ENCODE measurements around the gene ZNF415.
"Not testable (repeated sequence)": the region's sequence is repeated elsewhere in the genome, so short reads cannot be mapped to it uniquely, and the experiment has no call there.

The ZNF415 gene

GRCh38 chr19:53102206-53102755 is 30.4 kb downstream of the ZNF415 start:
- DNase-seq, result no peak

- DNase-seq, result peak in 1 of 2 experiments; percentile 2
Measured at GRCh38 chr19:53101518-53101917, 31.2 kb downstream of the ZNF415 start.

GRCh38 chr19:53098570-53098969 is 34.1 kb downstream of the ZNF415 start:
- DNase-seq, result not testable (repeated sequence)

- DNase-seq, result not testable (repeated sequence)
Measured at GRCh38 chr19:53096982-53097690, 35.6 kb downstream of the ZNF415 start.

- not testable (repeated sequence) for DNase-seq
Measured at GRCh38 chr19:53096579-53096978, 36.1 kb downstream of the ZNF415 start.

- no peak for DNase-seq
Measured at GRCh38 chr19:53094754-53095575, 37.7 kb downstream of the ZNF415 start.

GRCh38 chr19:53092723-53093122 is 40.0 kb downstream of the ZNF415 start:
- DNase-seq, result no peak

- DNase-seq, result no peak
Measured at GRCh38 chr19:53091413-53092254, 41.1 kb downstream of the ZNF415 start.

- DNase-seq, result no peak
Measured at GRCh38 chr19:53088091-53088490, 44.6 kb downstream of the ZNF415 start.

- DNase-seq, result no peak
Measured at GRCh38 chr19:53086949-53087348, 45.8 kb downstream of the ZNF415 start.

- no peak for DNase-seq
Measured at GRCh38 chr19:53085496-53085895, 47.2 kb downstream of the ZNF415 start.

GRCh38 chr19:53082929-53083328 is 49.8 kb downstream of the ZNF415 start:
- DNase-seq, result no peak

GRCh38 chr19:53079313-53079924 is 53.3 kb downstream of the ZNF415 start:
- no peak for DNase-seq

- DNase-seq, result no peak
Measured at GRCh38 chr19:53078668-53079067, 54.0 kb downstream of the ZNF415 start.

GRCh38 chr19:53076984-53077383 is 55.7 kb downstream of the ZNF415 start:
- DNase-seq, result no peak

GRCh38 chr19:53068834-53069233 is 63.9 kb downstream of the ZNF415 start:
- DNase-seq, result no peak

- DNase-seq, result no peak
Measured at GRCh38 chr19:53068199-53068598, 64.5 kb downstream of the ZNF415 start.

- no peak for DNase-seq
Measured at GRCh38 chr19:53057904-53058580, 74.7 kb downstream of the ZNF415 start.

All from stimulated activated CD4-positive, alpha-beta T cell treated with anti-CD3 and anti-CD28 coated beads, Interleukin-4, amount 100 ng/mL, for 4 hours (primary cell).